Fibroblast of lung (primary cell): ENCODE results near the gene POC5. TPM values are rescaled to one million over a fixed set of nuclear protein-coding genes. Genes with fewer than 3 reads are reported as not detected.
A peak's percentile ranks its signal among the peaks of the same experiment; 100 is the strongest.

ENCODE experiments used
- DNase-seq, 2 donors: peaks; one replicate each; pipeline versions ENCODE4 v3.0.0 to v3.0.0-alpha.2; 2010; ENCODE audit warnings: low read depth in 2 of 2
- H2AFZ ChIP-seq: 2 replicates; pipeline ENCODE4 v1.5.1; 2012; ENCODE audit warnings: low read length, control low read depth, inconsistent platforms
- H3K27ac ChIP-seq: 2 replicates; pipeline ENCODE4 v1.5.1; 2011; ENCODE audit warnings: low read length, control low read depth; ENCODE audit not compliant: insufficient read depth
- H3K27me3 ChIP-seq: 2 replicates; pipeline ENCODE4 v1.5.1; 2011; ENCODE audit warnings: mild to moderate bottlenecking, low read length; ENCODE audit not compliant: control insufficient read depth, insufficient read depth
- H3K36me3 ChIP-seq: 2 replicates; pipeline ENCODE4 v1.5.1; 2011; ENCODE audit warnings: low read length; ENCODE audit not compliant: control insufficient read depth, insufficient read depth
- H3K4me1 ChIP-seq: 2 replicates; pipeline ENCODE4 v1.5.1; 2011; ENCODE audit warnings: low read length; ENCODE audit not compliant: control insufficient read depth, insufficient read depth; ENCODE audit errors: extremely low read depth
- H3K4me2 ChIP-seq: 2 replicates; pipeline ENCODE4 v1.5.1; 2011; ENCODE audit warnings: low read length, control low read depth; ENCODE audit not compliant: insufficient read depth; ENCODE audit errors: extremely low read depth
- H3K4me3 ChIP-seq, 4 experiments: fragments of 200-600 bp in 1 of 4; sonication (generic) in 1 of 4; replicated peaks in 1 of 4; 2 replicates each; pipeline ENCODE4 v1.5.1; 2011 to 2016; ENCODE audit warnings: low read length in 4 of 4, low read depth in 3 of 4, mild to moderate bottlenecking in 3 of 4, control low read depth in 2 of 4, inconsistent platforms in 1 of 4, mixed read lengths in 1 of 4; ENCODE audit not compliant: insufficient read depth in 1 of 4; ENCODE audit errors: control extremely low read depth in 1 of 4
- H3K79me2 ChIP-seq: 2 replicates; pipeline ENCODE4 v1.5.1; 2012; ENCODE audit warnings: mild to moderate bottlenecking, low read length, inconsistent platforms; ENCODE audit not compliant: control insufficient read depth, insufficient read depth
- H3K9ac ChIP-seq: 2 replicates; pipeline ENCODE4 v1.5.1; 2011; ENCODE audit warnings: mild to moderate bottlenecking, low read length, control low read depth; ENCODE audit not compliant: insufficient read depth
- H3K9me3 ChIP-seq: 2 replicates; pipeline ENCODE4 v1.5.1; 2012; ENCODE audit warnings: low read depth, low read length; ENCODE audit not compliant: control insufficient read depth, insufficient read depth
- H4K20me1 ChIP-seq: 2 replicates; pipeline ENCODE4 v1.5.1; 2011; ENCODE audit warnings: low read length; ENCODE audit not compliant: control insufficient read depth, insufficient read depth; ENCODE audit errors: extremely low read depth
- EZH2 ChIP-seq: IDR thresholded peaks from 2 replicates; pipeline ENCODE4 v1.5.1; 2012; ENCODE audit warnings: low read length, control low read depth, mild to moderate bottlenecking; ENCODE audit errors: missing control alignments
- polyA plus RNA-seq, 2 donors: library from polyadenylated mRNA; depleted of rRNA in 1 of 2; stranded (reverse) in 1 of 2; unstranded in 1 of 2; fragments of >200 nt; gene quantifications; 2 replicates each; pipeline ENCODE4 v1.2.1, GENCODE V29; 2011 to 2012; ENCODE audit warnings: missing spikeins in 1 of 2
- total RNA-seq: library from RNA; depleted of rRNA; stranded (reverse); fragments of >200 nt; gene quantifications from 2 replicates; pipeline ENCODE4 v1.2.1, GENCODE V29; 2014
- TF ChIP-seq, protein P1 (sequence below), 2 donors: IDR thresholded peaks in 1 of 2; conservative IDR thresholded peaks in 1 of 2; 1 replicate in 1 of 2; 2 replicates in 1 of 2; pipeline ENCODE4 v1.5.1; 2011 to 2012; ENCODE audit warnings: low read length in 2 of 2, control low read depth in 1 of 2, inconsistent platforms in 1 of 2, low read depth in 1 of 2, mild to moderate bottlenecking in 1 of 2

The POC5 gene
- total and polyA plus RNA-seq, 2 donors (not counting 1 experiment from before 2014, with no cell fraction given) = 9.2 to 17.0 TPM

- Histone ChIP-seq H3K9me3 (no peaks in the 10 kb centered on the region), H3K27ac (no peak overlapping the region), H3K4me1 (no peaks in the 10 kb centered on the region), H4K20me1 (no peaks in the 10 kb centered on the region), H3K27me3 (no peaks in the 10 kb centered on the region), H3K4me3 (no peak overlapping the region), H3K79me2 (no peaks in the 10 kb centered on the region), H2AFZ (no peak overlapping the region), H3K4me2 (no peak overlapping the region), H3K36me3 (no peaks in the 10 kb centered on the region), H3K9ac (no peak overlapping the region)
- TF ChIP-seq, protein P1, sequence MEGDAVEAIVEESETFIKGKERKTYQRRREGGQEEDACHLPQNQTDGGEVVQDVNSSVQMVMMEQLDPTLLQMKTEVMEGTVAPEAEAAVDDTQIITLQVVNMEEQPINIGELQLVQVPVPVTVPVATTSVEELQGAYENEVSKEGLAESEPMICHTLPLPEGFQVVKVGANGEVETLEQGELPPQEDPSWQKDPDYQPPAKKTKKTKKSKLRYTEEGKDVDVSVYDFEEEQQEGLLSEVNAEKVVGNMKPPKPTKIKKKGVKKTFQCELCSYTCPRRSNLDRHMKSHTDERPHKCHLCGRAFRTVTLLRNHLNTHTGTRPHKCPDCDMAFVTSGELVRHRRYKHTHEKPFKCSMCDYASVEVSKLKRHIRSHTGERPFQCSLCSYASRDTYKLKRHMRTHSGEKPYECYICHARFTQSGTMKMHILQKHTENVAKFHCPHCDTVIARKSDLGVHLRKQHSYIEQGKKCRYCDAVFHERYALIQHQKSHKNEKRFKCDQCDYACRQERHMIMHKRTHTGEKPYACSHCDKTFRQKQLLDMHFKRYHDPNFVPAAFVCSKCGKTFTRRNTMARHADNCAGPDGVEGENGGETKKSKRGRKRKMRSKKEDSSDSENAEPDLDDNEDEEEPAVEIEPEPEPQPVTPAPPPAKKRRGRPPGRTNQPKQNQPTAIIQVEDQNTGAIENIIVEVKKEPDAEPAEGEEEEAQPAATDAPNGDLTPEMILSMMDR (conservative IDR thresholded peaks at IDR 0.05 in 1 of 2, IDR thresholded peaks at IDR 0.05 in 1 of 2; ENCODE audit: low read depth in 1 of 2, low read length in 2 of 2) = no peak
- TF ChIP-seq EZH2 = no peak
- DNase-seq = no peak
Measured at GRCh38 chr5:75660678-75661465, 56.4 kb downstream of the POC5 start.

DNA sequence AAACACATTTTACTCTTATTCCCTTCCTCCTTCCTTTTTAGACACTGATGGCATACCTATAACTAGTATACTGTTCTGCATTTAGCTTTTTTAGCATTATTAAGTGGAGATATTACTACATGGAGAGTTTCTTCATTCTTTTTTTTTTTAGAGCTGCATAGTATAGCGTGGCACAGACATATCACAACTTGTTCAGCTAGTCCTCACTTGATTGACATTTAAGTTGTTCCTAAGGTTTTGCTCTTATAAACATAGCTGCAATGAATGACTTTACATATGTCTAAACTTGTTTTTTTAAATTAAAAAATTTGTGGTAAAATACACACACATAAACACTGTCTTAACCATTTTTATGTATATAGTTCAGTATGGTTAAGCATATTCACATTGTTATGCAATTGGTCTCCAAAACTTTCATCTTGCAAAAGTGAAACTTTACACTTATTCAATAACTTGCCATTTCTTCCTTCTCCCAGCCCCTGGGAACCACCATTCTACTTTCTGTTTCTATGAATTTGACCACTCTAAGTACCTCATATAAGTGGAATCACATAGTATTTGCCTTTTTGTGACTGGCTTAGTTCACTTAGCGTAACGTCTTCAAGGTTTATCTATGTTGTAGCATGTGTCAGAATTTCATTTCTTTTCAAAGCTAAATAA is 57.3 kb downstream of the POC5 start:
- H3K27ac ChIP-seq = no peak overlapping the region
- no peak overlapping the region for H3K4me2 ChIP-seq
- H3K36me3 ChIP-seq = no peaks in the 10 kb centered on the region
- H3K9ac ChIP-seq = no peak overlapping the region
- no peak for DNase-seq
- H2AFZ ChIP-seq = no peak overlapping the region
- no peak for TF ChIP-seq EZH2
- TF ChIP-seq, protein P1 (conservative IDR thresholded peaks at IDR 0.05 in 1 of 2, IDR thresholded peaks at IDR 0.05 in 1 of 2; ENCODE audit: low read depth in 1 of 2, low read length in 2 of 2) = no peak
- no peak overlapping the region for H3K4me3 ChIP-seq
- H4K20me1 ChIP-seq = no peaks in the 10 kb centered on the region
- no peaks in the 10 kb centered on the region for H3K27me3 ChIP-seq
- H3K79me2 ChIP-seq = no peaks in the 10 kb centered on the region
- no peaks in the 10 kb centered on the region for H3K4me1 ChIP-seq
- no peaks in the 10 kb centered on the region for H3K9me3 ChIP-seq

DNA sequence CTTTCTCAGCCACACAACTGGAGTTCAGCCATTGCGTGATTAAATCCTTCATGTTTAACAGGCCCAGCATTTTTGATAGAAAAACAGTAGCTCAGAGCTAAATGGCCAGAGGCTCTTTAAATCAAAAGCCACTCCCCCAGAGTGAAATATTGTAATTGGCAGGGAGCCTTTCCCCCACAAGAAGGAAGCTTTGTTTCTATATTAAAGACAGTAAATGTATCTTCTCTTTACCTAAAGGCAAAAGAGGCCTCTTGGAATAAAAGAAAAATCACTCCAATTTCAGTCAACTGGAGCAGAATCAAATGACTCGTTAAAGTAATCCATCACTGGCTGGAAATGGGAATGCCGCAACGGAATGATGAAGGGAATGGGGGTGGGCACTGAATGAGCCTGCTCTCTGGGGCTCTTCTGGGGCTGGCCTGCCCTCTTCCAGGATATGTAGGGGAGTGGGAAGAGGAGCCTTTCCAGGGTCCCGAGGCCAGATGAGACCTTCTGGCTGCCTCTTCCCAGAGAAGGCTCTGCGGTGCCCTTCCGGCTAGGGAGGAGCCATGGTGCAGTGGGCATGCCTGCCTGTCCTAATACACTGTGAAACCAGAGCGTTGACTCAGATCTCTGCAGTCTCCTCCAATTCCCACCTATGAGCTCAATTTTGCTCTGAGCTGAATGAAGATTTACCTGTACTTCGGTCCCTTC is 60.8 kb downstream of the POC5 start:
- H3K9ac ChIP-seq = no peak overlapping the region
- H3K79me2 ChIP-seq = no peaks in the 10 kb centered on the region
- no peaks in the 10 kb centered on the region for H3K27me3 ChIP-seq
- H3K27ac ChIP-seq = peak overlapping the region; percentile 42
- DNase-seq = peak; percentile 41 to 66
- TF ChIP-seq, protein P1 (conservative IDR thresholded peaks at IDR 0.05 in 1 of 2, IDR thresholded peaks at IDR 0.05 in 1 of 2; ENCODE audit: low read depth in 1 of 2, low read length in 2 of 2) = no peak
- TF ChIP-seq EZH2 = no peak
- peak overlapping the region; percentile 85 for H2AFZ ChIP-seq
- H3K4me3 ChIP-seq = peak overlapping the region; percentile 55 to 91 (median 64)
- H3K4me1 ChIP-seq = no peaks in the 10 kb centered on the region
- H3K4me2 ChIP-seq = peak overlapping the region; percentile 74
- no peaks in the 10 kb centered on the region for H4K20me1 ChIP-seq
- no peaks in the 10 kb centered on the region for H3K36me3 ChIP-seq
- no peaks in the 10 kb centered on the region for H3K9me3 ChIP-seq
